Cardiac fibroblast (primary cell): ENCODE results near the gene SNAI3.

Experiments used
- DNase-seq, 2 donors: peaks; one replicate each; pipeline versions ENCODE4 v3.0.0 to v3.0.0-alpha.2; 2010; ENCODE audit warnings: low read depth in 2 of 2
- H3K4me3 ChIP-seq, 2 donors: replicated peaks in 1 of 2; 1 replicate in 1 of 2; 2 replicates in 1 of 2; pipeline ENCODE4 v1.5.1; 2011; ENCODE audit warnings: low read depth in 2 of 2, low read length in 2 of 2, mild to moderate bottlenecking in 2 of 2, moderate library complexity in 1 of 2
- TF ChIP-seq, protein P1 (sequence below): IDR thresholded peaks from one replicate; pipeline ENCODE4 v1.5.1; 2011; ENCODE audit warnings: low read depth, mild to moderate bottlenecking, low read length, inconsistent platforms

SNAI3 gene

DNA sequence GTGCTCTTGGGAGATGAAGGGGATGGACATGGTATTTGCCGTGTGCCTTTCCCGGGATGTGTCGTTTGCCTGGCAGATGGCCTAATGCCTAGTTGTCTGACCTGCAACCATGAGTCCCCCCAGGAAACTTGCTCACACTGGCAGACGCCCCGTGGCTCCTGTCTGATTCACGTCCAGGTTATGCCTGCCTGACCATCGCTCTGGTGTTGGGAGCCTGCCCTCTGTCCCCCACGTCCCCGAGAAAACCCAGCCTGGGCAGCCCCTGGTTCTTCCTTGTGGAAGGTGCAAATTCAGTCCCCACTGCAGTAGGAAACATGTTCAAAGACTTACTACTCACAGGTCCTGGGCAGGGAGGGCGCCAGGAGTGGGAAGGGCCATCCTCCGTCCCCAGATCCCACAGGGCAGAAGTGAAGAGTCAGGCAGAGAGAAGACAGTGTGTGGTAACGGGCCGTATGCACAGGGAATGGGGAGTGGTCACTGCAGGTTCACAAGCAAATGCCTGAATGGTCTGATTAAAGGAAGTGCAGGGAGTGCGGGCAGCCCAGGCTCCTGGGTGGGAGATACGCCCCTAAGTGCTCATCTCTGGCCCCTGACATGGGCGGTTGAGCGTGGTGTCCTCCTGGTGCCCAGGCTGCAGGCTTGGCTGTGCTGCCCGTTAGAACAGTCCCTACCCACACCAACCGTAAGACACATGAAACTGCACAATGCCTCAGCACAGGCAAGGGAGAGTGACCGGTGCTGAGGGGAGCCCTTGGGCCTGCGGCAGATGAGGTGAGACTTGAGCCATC is 4.2 kb upstream of the SNAI3 start:
- no peak overlapping the region for H3K4me3 ChIP-seq
- no peak for DNase-seq
- TF ChIP-seq, protein P1, sequence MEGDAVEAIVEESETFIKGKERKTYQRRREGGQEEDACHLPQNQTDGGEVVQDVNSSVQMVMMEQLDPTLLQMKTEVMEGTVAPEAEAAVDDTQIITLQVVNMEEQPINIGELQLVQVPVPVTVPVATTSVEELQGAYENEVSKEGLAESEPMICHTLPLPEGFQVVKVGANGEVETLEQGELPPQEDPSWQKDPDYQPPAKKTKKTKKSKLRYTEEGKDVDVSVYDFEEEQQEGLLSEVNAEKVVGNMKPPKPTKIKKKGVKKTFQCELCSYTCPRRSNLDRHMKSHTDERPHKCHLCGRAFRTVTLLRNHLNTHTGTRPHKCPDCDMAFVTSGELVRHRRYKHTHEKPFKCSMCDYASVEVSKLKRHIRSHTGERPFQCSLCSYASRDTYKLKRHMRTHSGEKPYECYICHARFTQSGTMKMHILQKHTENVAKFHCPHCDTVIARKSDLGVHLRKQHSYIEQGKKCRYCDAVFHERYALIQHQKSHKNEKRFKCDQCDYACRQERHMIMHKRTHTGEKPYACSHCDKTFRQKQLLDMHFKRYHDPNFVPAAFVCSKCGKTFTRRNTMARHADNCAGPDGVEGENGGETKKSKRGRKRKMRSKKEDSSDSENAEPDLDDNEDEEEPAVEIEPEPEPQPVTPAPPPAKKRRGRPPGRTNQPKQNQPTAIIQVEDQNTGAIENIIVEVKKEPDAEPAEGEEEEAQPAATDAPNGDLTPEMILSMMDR = no peak

DNA sequence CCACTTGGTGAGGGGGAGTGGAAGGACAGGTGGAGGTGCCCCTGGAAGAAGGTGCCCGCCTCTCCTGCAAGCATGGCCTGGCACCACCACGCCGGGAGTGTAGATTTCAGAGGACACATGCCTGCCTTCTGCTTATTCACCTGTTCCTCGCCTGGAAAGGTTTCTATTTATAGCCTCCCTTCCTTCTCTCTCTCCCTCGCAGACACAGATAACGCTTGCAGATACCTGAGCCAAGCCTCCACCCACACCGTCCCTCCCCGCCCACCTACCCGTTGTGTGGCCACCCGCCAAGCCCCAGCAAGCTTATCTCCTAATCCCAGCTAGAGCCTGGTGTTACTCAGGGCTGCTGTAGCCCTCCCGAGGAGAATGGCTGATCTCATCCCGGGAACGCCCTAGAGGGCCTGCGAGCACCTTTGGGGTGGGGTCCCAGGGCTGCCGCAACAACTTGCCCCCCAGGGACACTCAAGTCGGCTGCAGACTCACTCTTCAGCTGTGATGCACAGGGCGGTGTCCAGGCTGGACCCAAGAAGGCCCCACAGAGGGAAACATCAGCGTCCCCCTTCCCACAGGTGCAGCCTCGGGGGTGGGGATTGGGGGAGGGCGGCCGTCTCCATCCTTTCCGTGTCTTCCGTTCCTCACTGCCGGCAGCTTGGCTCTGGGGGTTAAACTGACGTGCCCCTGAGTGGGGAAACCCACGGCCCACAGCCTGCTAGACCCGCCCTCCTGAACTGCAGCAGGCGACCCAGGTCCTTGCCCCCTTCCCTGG is 1.9 kb upstream of the SNAI3 start:
- no peak overlapping the region for H3K4me3 ChIP-seq
- DNase-seq = no peak
- TF ChIP-seq, protein P1 = no peak

DNA sequence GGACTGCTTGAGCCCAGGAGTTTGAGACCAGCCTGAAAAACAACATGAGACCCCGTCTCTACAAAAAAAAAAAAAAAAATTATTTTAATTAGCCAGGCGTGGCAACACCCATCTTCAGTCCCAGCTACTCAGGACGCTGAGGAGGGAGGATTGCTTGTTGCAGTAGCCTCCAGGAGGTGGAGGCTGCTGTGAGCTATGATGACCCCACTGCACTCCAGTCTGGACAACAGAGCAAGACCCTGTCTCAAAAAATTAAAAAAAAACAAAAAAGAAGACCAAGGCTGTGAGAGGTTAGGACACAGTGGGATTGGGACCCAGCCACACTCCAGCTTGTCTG is 1.3 kb upstream of the SNAI3 start:
- H3K4me3 ChIP-seq = no peak overlapping the region
- TF ChIP-seq, protein P1 = no peak
- no peak for DNase-seq

DNA sequence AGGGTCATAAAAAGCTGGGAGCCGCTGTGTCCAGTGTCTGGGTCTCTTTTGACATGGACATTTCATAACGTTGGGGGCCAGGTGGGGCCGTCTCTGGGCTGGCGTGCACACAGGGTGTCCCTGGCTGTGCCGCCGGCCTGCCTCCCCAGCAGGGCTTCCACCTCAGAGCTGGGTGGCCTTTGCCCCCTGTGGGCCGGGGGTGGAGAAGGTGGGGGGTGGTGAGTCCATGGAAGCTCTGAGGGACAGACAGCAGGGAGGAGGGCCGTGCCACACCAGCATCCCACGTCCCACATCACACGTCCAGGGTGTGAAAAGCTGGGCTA is 908 bp upstream of the SNAI3 start:
- no peak overlapping the region for H3K4me3 ChIP-seq
- no peak for DNase-seq
- TF ChIP-seq, protein P1 = no peak

DNA sequence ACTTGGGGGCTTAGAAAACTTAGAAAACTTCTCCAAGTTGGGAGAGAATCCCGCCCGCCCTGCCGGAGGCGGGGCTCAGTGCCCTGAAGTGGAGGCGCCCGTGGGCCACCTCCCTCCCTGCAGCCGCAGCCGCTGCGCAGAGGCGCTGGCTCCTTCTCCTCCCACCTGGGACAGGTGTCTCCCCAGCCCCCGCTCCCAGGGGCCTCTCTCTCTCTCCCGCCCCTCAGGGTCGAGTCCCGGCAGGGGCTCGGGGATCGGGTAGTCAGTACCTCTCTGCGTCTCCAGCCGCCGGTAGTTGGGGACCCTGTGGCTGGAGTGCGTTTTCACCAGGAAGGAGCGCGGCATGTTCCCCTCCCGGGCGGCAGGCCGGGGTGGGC is 257 bp downstream of the SNAI3 start:
- TF ChIP-seq, protein P1 = no peak
- peak overlapping the region; percentile 43 to 50 for H3K4me3 ChIP-seq
- no peak for DNase-seq

DNA sequence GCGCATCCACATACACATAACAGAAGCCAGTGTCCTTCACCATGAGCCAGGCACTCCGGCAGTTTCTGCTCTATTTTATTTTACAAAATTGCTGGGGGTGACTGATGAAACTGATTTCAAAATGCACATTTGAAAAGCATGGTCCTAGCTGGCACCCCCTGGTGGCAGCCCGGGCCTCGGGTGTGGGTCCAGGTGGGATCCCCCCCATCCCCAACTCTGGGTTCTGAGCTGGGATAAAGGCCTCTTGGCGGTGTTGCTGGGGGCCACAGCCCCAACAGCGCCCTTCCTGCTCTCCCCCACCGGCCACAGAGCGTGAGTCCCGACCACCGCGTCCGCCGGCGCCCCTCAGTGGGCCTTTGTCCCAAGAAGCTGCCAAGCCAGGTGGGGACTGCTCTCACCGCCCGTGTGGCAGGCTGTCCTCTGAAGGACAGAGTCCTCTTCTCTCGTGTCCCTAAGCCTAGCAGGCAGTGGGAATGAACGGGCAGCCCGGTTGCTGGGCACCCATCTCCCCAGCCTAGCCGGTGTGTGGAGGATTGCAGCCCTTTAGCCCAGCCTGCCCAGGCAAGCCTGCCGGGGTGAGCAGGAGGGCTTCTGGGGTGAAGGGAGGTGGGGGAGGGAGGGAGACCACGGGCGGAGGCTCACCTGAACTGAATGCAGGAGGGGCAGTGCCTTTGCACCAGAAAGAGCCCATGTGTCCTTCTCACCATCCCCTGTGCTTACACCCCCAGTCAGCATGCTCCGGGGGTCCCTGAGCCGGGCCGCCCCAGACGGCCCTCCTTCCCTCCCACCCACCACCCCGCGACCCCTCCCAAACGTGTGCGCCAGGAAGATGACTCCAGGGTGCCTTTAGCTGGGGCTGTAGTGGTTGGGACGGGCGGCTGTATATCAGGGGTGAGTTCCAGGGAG is 898 bp downstream of the SNAI3 start:
- TF ChIP-seq, protein P1 = peak; percentile 87
- H3K4me3 ChIP-seq = peak overlapping the region in 1 of 2 donors; percentile 50
- peak; percentile 59 to 68 for DNase-seq
